ENCODE measurements around the gene MXRA8. TPM values are rescaled to one million over a fixed set of nuclear protein-coding genes. Genes with fewer than 3 reads are reported as not detected.

MXRA8 gene
- total and polyA plus RNA-seq, 9 of the 15 experiments (the other 6 are each of a cell fraction or from before 2014, with no cell fraction given) = 0.66 to 11.3 (median 6.3) TPM

- TF ChIP-seq CGGBP1 (CRISPR knock-in tag; IDR thresholded peaks at IDR 0.05) (no peak), HEY1 (CRISPR knock-in tag; IDR thresholded peaks at IDR 0.05; ENCODE audit: borderline replicate concordance) (no peak), ZFPM2 (CRISPR knock-in tag; IDR thresholded peaks at IDR 0.05) (no peak), HDAC3 (IDR thresholded peaks at IDR 0.05; ENCODE audit: borderline replicate concordance, partially characterized antibody) (no peak), TGIF2 (CRISPR knock-in tag; IDR thresholded peaks at IDR 0.05) (peak; percentile 50; the same call in 1 of the 2 replicates), ZNF507 (tag; conservative IDR thresholded peaks at IDR 0.05) (no peak), EZH2 (IDR thresholded peaks at IDR 0.05; ENCODE audit: borderline replicate concordance, low read depth, low read length) (no peak), PYGO2 (tag; IDR thresholded peaks at IDR 0.05) (no peak), THRA (IDR thresholded peaks at IDR 0.05) (no peak), FOXA1 (IDR thresholded peaks at IDR 0.05; ENCODE audit: borderline replicate concordance) (no peak), NFRKB (IDR thresholded peaks at IDR 0.05; ENCODE audit: low read depth) (peak; percentile 89), ZKSCAN8 (CRISPR knock-in tag; IDR thresholded peaks at IDR 0.05) (no peak), PPARD (CRISPR knock-in tag; IDR thresholded peaks at IDR 0.05) (no peak), GATAD2B (IDR thresholded peaks at IDR 0.05; ENCODE audit: borderline replicate concordance) (no peak; the same call in 1 of the 2 replicates), RBM34 (IDR thresholded peaks at IDR 0.05; ENCODE audit: borderline replicate concordance, insufficient read depth, low read length) (peak; percentile 100), ZNF232 (CRISPR knock-in tag; IDR thresholded peaks at IDR 0.05) (no peak), ZNF133 (CRISPR knock-in tag; IDR thresholded peaks at IDR 0.05) (no peak)
- TF ChIP-seq, protein P1, sequence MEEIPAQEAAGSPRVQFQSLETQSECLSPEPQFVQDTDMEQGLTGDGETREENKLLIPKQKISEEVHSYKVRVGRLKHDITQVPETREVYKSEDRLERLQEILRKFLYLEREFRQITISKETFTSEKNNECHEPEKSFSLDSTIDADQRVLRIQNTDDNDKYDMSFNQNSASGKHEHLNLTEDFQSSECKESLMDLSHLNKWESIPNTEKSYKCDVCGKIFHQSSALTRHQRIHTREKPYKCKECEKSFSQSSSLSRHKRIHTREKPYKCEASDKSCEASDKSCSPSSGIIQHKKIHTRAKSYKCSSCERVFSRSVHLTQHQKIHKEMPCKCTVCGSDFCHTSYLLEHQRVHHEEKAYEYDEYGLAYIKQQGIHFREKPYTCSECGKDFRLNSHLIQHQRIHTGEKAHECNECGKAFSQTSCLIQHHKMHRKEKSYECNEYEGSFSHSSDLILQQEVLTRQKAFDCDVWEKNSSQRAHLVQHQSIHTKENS (CRISPR knock-in tag; IDR thresholded peaks at IDR 0.05) = no peak
- TF ChIP-seq, protein P2, sequence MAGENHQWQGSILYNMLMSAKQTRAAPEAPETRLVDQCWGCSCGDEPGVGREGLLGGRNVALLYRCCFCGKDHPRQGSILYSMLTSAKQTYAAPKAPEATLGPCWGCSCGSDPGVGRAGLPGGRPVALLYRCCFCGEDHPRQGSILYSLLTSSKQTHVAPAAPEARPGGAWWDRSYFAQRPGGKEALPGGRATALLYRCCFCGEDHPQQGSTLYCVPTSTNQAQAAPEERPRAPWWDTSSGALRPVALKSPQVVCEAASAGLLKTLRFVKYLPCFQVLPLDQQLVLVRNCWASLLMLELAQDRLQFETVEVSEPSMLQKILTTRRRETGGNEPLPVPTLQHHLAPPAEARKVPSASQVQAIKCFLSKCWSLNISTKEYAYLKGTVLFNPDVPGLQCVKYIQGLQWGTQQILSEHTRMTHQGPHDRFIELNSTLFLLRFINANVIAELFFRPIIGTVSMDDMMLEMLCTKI (IDR thresholded peaks at IDR 0.05; ENCODE audit: partially characterized antibody) = no peak
- TF ChIP-seq, protein P3, sequence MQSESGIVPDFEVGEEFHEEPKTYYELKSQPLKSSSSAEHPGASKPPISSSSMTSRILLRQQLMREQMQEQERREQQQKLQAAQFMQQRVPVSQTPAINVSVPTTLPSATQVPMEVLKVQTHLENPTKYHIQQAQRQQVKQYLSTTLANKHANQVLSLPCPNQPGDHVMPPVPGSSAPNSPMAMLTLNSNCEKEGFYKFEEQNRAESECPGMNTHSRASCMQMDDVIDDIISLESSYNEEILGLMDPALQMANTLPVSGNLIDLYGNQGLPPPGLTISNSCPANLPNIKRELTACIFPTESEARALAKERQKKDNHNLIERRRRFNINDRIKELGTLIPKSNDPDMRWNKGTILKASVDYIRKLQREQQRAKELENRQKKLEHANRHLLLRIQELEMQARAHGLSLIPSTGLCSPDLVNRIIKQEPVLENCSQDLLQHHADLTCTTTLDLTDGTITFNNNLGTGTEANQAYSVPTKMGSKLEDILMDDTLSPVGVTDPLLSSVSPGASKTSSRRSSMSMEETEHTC (IDR thresholded peaks at IDR 0.05) = 0 out of 2 replicates have a peak, but pooled peaks have one; percentile 46
- TF ChIP-seq, protein P4, sequence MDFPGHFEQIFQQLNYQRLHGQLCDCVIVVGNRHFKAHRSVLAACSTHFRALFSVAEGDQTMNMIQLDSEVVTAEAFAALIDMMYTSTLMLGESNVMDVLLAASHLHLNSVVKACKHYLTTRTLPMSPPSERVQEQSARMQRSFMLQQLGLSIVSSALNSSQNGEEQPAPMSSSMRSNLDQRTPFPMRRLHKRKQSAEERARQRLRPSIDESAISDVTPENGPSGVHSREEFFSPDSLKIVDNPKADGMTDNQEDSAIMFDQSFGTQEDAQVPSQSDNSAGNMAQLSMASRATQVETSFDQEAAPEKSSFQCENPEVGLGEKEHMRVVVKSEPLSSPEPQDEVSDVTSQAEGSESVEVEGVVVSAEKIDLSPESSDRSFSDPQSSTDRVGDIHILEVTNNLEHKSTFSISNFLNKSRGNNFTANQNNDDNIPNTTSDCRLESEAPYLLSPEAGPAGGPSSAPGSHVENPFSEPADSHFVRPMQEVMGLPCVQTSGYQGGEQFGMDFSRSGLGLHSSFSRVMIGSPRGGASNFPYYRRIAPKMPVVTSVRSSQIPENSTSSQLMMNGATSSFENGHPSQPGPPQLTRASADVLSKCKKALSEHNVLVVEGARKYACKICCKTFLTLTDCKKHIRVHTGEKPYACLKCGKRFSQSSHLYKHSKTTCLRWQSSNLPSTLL (IDR thresholded peaks at IDR 0.05) = no peak
These were observed 48.7 kb upstream of the MXRA8 start, which contains the start of gene MRPL20 (continued) for GRCh38 chr1:1406821-1407635.
